HG03521 (cell line): Measurements from ENCODE around the gene CZIB.
"Not testable (repeated sequence)": the region's sequence is repeated elsewhere in the genome, so short reads cannot be mapped to it uniquely, and the experiment has no call there.

Source experiments
- ATAC-seq: cut with Tn5 transposase; IDR thresholded peaks from one replicate; pipeline ENCODE4 v1.9.1; 2021; ENCODE audit warnings: mild to moderate bottlenecking, moderate library complexity; ENCODE audit not compliant: unreplicated experiment

Gene CZIB

DNA sequence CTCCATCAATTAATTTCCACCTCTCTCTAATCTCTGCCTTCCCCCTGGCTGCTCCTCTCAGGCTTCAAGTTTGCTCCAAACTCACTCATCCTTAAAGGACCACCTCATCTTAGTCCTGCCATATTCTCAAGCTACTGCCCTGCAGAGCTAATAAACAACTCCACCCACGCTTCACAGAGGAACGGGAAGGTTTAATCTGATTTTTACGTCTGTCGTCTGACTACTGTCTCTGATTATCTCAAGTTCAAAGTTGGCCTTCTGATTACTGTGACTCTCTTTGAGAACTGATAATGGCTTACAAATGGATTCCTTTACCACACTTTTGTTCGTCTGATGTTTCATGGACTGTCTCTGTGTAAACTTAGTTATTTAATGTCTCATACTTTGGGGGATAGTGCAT is 31.4 kb downstream of the CZIB start:
- no peak for ATAC-seq

DNA sequence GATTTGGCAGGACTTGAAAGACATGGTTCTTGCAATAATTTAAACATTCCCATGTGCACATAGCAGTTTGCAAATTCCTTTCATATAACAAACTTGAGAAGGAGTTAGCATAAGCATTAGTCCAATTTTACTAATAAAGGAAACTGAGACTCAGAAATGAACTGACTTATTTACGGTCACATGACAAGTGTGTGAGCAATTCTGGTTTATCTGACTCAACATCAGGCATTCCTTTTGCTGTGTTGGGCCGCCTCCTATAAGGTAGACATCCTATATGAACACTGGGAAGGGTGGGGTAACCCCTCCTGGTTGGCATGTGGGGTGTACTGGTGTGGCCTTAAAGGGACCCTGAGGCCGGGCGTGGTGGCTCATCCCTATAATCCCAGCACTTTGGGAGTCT is 32.3 kb downstream of the CZIB start:
- no peak for ATAC-seq

DNA sequence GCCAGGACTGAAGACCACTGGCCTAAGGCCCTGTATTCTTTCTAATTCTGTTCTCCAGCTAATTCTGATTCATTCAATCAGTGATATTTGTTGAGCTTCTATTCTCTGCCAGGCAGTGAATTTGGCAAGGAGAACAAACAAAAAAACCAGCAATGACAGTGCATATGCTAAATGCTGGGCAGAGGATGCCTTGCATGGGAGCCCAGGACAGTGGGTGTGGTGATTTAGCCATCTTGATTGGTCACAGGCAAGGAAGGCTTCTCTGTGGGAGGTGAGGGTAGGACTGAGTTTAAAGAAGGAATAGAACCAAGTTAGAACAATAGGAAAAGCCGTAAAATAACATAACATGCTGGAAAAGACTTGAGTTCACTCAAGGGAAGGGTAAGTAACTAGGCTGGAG is 33.0 kb downstream of the CZIB start:
- ATAC-seq, result no peak

DNA sequence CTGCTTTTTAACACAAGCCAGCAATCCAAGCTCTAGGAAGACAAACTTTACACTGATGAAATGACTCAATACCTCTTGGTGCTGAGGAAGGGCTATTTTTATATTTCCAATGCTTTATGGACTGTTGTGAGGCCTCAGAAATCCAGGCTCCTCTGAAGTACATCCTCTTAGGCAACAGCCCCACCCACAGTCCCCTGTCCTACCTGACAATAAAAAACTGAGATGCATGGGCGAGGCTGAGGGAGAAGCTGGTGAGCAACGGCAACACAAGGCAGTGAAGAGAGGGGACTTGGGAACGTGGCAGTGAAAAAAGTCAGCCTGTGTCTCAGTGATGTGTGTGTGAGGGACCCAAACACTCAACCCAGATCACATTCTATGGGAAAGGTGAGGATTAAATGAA is 33.9 kb downstream of the CZIB start:
- no peak for ATAC-seq

DNA sequence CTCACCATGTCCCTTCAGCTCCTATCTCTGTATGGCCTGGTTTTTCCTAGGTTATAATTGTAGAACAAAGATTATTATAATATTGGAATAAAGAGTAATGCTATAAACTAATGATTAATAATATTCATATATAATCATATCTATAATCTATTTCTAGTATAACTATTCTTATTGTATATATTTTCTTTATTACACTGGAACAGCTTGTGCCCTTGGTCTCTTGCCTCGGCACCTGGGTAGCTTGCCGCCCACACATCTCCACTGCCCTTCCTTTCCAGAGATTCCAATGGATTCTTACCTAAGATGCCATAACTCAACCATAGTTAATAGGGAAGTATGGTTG is 34.5 kb downstream of the CZIB start:
- not testable (repeated sequence) for ATAC-seq

DNA sequence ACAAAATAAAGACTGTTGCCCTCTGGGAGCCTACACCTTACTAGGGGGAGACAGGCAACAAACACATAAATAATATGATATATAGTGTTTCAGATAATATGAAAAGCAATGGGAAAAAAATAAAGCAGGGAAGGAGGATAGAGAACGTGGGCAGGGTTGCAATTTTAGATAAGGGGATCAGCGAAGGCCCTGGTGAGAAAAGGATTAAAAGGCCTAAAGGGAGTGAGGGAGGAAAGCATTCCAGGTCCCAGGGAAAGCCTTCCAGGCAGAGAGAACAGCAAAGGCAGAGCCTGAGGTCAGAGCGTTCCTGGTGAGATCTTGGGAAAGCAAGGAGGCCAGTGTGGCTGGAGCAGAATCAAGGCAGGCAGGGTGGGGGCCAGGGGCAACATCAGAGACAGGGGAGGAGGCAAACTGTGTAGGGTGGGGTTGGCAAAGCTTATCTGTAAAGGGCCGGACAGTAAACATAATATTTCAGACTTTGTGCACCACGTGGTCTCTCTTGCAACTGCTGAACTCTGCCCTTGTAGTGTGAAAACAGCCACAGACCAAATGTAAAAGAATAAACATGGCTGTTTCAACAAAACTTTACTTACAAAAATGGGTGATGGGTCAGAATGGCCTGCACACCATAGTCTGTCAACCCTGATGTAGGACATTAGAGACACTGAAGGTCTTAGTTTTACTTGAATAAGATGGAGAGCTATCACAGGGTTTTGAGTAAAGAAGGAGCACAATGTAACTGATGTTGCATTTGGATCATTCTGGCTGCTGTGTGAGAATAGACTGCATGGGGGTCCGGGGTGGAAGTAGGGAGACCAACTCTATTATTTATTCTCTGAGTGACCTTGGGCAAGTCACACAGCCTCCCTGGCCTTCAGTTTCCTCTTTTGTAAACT is 37.1 kb downstream of the CZIB start:
- ATAC-seq, result no peak

DNA sequence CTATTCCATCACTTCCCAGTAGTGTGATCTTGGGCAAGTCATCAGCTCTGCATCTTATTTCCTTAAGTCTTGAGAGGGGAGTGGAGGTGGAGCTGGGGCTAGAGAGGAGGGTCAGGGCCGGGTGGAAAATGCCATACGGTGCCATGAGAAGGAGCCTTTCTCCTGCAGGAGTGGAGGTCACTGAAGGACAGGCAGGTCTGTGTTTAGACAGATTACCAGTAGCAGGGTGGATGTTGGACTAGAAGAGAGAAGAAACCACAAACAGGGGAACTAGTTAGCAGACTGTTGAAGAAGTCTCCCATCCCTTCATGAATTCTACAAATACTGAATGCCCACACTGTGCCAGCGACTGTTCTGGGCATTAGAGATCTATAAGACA is 37.7 kb downstream of the CZIB start:
- no peak for ATAC-seq

DNA sequence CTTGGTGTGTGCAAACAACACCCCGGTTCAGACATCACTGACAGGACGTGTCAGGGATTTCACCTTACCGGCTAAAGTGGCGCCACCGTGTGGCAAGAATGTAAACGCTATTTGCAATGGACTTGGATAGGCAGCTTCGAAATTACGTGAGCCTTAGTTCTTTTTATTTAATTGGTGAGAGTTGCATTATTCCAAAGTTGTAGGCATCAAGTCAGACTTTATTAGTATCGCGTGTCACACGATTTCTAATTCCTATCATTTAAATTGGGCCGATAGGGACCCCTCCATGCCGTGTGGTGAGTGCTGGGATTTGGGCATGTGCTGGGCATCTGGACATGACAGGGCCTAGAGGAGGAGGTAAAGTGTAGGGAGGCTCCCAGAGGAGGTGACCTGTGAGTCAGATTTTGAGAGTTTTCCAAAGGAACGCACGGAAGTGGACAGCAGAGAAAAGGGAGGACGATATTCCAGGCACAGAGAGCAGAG is 38.3 kb downstream of the CZIB start:
- ATAC-seq, result no peak

DNA sequence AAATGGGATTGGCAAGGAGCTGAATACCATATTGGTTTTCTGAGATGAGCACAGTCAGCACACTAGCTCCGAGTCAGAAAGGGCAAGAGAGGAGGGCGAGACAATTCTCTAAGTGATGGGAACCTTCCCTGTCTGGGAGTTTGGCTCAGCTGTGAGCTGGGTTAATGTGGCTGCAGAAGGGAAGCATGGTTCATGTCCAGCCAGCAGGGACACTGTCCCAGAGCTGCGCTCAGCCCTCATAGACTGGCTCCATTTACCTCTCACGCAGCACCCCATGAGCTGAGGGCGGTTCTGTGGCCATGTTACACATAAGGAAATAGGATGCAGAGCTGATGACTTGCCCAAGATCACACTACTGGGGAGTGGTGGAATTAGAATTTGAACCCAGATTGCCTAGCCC is 39.5 kb downstream of the CZIB start:
- ATAC-seq, result no peak

DNA sequence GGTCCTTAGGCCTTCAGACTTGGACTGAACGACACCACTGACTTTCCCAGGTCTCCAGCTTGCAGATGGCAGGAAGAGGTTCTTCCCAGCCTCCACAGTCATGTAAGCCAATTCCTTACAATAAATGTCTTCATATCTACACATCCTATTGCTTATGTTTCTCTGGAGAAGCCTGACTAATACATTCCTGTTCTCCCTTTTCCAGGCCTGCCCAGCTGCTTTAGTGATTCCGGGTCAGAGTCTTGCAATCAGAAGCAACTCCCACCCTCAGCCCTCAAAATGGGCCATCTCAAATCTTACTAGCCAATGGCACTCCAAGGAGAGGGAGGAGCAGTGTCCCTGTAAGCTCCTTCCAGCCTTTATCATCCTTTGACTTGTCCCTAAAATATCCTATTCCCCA is 40.2 kb downstream of the CZIB start:
- ATAC-seq, result no peak

DNA sequence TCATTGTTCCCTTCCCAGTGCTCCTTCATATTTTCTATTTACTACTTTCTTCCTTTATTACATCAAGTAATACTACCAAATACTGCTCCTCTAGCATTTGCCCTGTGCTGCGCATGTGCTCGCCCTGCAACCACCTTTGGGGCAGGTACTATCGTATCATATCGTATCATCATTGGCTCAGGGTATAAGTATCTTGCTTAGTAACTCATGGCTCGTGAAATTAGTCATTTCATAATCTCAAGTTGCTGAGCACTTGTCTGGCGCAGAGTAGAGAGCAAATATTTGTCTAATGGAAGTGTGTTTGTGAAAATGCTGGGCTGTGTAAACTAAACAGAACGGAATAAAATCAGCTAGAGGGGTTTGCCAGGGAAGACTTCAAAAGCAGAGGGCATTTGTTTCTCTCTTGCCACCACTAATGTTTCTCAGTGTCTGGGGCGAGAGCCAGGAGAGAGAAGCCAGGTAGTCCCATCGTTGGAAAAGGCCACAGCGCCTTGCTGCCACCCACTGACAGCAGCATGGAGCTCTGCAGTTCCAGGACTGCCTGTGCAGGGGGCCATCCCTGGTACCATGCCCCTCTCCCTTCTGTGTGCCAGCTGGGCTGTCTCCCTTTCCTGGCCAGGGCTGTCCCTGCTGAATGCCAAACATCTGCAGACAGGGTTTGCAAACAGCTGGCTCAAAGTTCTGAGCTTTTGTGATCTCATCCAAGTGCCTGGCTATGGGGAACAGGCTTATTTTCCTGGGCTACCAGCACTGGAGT is 43.8 kb downstream of the CZIB start:
- ATAC-seq, result no peak

DNA sequence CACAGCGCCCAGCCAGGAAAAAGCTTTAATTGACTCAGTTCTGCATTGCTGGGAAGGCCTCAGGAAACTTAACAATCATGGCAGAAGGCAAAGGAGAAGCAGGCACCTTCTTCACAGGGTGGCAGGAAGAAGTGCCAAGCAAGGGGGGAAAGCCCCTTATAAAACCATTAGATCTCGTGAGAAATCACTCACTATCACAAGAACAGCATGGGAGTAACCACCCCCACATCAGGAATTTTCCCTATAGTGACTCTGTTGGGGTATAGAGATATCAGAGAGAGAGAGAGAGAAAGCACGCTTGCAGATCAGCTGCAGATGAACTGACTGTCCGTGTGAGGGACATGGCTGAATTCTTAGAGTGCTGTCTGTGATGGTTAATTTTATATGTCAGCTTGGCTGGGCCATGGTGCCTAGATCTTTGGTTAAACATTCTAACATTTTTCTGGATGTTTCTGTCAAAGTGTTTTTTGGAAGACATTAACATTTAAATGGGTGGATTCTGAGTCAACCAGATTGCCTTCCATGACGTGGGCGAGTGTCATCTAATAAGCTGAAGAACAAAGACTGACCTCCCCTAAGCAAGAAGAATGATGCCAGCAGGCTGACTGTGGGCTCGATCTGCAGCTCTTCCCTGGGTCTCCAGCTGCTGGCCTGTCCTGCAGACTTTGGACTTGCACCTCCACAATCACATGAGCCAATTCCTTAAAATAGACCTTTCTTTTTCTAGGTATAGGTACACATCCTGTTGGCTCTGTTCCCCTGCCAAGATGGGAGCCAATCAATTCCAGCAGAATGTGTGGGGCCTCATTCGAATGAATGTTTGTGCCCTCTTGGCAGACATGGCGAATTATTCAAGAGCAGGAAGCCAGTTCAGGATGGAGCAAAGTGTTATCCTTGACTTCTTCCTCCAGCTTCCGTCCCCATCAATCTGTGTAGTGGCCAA is 45.2 kb downstream of the CZIB start:
- ATAC-seq, result no peak

DNA sequence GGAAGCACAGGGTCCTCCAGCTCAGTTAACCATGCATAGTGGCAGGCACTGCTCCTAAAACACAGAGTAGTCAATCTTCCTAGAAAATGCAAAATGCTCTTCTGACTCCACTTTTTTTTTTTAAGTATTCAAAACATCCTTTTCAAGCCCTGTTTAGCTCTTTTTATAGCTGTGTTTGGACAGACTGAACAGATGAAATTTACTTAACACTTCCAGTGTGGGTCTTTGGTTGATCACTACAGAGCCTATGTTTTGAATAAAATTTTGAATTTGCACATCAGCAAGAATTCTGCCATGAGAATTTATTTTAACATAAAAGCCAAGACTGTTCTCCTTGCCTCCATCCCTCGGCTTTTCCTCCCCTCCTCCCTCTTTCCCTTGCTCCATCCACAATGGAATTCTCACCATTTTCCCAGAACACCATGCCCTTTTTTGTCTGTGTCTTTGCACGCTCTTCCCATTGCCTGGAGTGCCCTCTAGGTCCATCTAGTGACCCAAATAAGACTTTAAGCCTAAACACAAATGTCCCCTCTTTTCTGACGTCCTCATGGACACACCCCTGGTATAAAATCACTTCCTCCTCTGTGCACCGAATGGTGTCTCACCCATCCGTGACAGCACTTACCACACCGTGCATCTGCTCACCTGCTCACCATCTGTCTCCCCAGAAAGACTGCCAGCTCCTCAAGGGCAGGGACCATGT is 47.9 kb downstream of the CZIB start:
- no peak for ATAC-seq

DNA sequence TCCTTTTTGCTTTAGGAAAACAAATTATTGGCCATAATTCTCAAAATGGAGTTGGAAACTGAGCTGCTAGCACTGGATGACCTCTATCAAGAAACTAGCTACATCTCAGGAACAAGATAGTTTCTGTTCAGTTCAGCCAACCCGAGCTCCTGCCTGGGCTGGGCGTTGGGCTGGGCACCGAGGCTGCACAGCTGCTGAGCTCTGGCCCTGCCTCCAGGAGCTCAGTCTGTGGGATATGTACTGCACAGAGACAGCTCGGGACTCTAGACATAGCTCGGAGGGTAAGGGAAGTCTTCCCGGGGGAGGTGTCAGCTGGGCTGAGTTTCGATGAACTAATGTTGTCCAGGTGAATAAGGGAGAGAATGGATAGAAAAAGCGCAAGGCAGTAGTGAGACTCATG is 53.5 kb downstream of the CZIB start:
- no peak for ATAC-seq

DNA sequence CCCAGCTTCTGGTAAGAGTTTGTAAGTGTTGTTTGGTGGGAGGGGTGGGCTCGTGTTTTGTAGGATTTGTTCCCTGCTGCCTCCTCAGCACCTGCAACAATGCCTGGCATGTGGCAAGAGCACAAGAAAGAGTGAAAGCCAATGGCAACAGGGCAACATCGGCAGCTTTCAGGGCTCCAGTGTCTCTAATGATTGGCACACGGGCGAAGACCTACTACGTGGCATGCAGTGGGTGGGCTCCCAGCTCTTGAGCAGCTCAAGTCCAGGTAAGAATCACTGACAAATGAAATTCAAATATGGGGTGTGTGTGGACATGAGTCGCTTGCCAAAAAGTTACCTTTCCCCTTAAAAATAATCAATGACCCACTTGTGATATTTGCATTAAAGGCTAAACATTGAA is 54.1 kb downstream of the CZIB start:
- ATAC-seq, result no peak

DNA sequence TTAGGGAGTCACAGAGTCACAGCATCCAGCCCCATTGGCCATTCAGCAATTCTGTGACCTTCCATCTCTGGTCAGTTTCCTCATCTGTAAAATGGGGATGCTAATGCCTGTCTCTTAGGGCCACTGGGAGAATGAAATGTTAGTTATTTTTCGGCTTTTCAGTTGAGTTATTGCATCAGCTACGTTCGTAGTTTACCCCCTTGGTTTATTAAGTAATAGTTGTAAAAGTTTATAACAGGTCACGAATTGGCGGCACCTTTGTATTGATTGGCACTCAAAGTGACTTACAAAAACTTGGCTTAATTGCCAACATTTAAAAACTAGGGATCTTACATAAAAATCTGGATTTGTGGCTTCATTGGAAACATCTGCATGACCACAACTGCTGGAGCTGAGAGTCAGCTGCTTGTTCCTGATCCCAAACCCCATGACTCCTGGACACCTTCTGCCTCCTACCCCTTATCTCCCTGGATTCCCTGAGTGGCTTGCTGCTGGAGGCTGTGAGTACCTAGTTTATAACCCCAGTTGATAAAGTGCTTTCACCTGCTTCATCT is 54.9 kb downstream of the CZIB start:
- no peak for ATAC-seq
